Activated CD4-positive, CD25-positive, alpha-beta regulatory T cell treated with anti-CD3 and anti-CD28 coated beads, Interleukin-2, amount 50 U/mL, for 72 hours (primary cell): Measurements from ENCODE around the gene CNTN6.

ENCODE experiments used
- DNase-seq: peaks from one replicate; pipeline ENCODE4 v3.0.0; 2021

CNTN6 gene

GRCh38 chr3:1092771-1093170 lies at the start of gene CNTN6:
CNTN6 (plus strand) TSS chr3:1093024; CDS start chr3:1148009, 54,985 bp downstream.
- no peak for DNase-seq

- no peak for DNase-seq
Observed at GRCh38 chr3:1048558-1048957, 44.3 kb upstream of the CNTN6 start.

GRCh38 chr3:1055870-1056269 lies 37.0 kb upstream of the CNTN6 start:
- no peak for DNase-seq

- no peak for DNase-seq
Observed at GRCh38 chr3:1056744-1057143, 36.1 kb upstream of the CNTN6 start.

GRCh38 chr3:1057436-1057835 lies 35.4 kb upstream of the CNTN6 start:
- no peak for DNase-seq

- DNase-seq, result no peak
Observed at GRCh38 chr3:1068985-1069384, 23.8 kb upstream of the CNTN6 start.

- DNase-seq, result no peak
Observed at GRCh38 chr3:1072041-1072440, 20.8 kb upstream of the CNTN6 start.

GRCh38 chr3:1079662-1080061 lies 13.2 kb upstream of the CNTN6 start:
- DNase-seq, result no peak

GRCh38 chr3:1082108-1082507 lies 10.7 kb upstream of the CNTN6 start:
- DNase-seq, result no peak

- DNase-seq, result no peak
Observed at GRCh38 chr3:1087066-1087560, 5.7 kb upstream of the CNTN6 start.

- no peak for DNase-seq
Observed at GRCh38 chr3:1088503-1088902, 4.3 kb upstream of the CNTN6 start.

GRCh38 chr3:1091286-1091685 lies 1.5 kb upstream of the CNTN6 start:
- DNase-seq, result no peak

GRCh38 chr3:1092061-1092460 lies 763 bp upstream of the CNTN6 start:
- no peak for DNase-seq

- no peak for DNase-seq
Observed at GRCh38 chr3:1093217-1093616, 393 bp downstream of the CNTN6 start.

- no peak for DNase-seq
Observed at GRCh38 chr3:1103525-1103924, 10.7 kb downstream of the CNTN6 start.

GRCh38 chr3:1117843-1118473 lies 25.1 kb downstream of the CNTN6 start:
- no peak for DNase-seq

- DNase-seq, result no peak
Observed at GRCh38 chr3:1131166-1131565, 38.3 kb downstream of the CNTN6 start.

GRCh38 chr3:1135194-1135593 lies 42.4 kb downstream of the CNTN6 start:
- DNase-seq, result no peak

- no peak for DNase-seq
Observed at GRCh38 chr3:1138036-1138435, 45.2 kb downstream of the CNTN6 start.

- DNase-seq, result no peak
Observed at GRCh38 chr3:1139071-1139470, 46.2 kb downstream of the CNTN6 start.

GRCh38 chr3:1147326-1147725 lies 54.5 kb downstream of the CNTN6 start:
- DNase-seq, result no peak

- no peak for DNase-seq
Observed at GRCh38 chr3:1147819-1148218, 55.0 kb downstream of the CNTN6 start.

- no peak for DNase-seq
Observed at GRCh38 chr3:1164101-1164500, 71.3 kb downstream of the CNTN6 start.

- DNase-seq, result no peak
Observed at GRCh38 chr3:1171320-1171719, 78.5 kb downstream of the CNTN6 start.

- no peak for DNase-seq
Observed at GRCh38 chr3:1172644-1173043, 79.8 kb downstream of the CNTN6 start.
